Measurements from ENCODE around the gene SLC6A7. TPM values are rescaled to one million over a fixed set of nuclear protein-coding genes. Genes with fewer than 3 reads are reported as not detected.
"Not testable (repeated sequence)": the region's sequence is repeated elsewhere in the genome, so short reads cannot be mapped to it uniquely, and the experiment has no call there.

Gene SLC6A7
- polyA plus RNA-seq, 1 of the 3 experiments (the other 2 are of a cell fraction): not detected

GRCh38 chr5:150247726-150248125 lies 57.9 kb downstream of the SLC6A7 start:
- POLR2A ChIA-PET: no interaction called here
- no peaks in the 10 kb centered on the region for H3K9me3 ChIP-seq
- no peaks in the 10 kb centered on the region for H3K9me2 ChIP-seq
- WGBS (ENCODE audit: low lambda C conversion rate): 91% methylated on average over 8 of the region's 9 CpGs
- DNase-seq: no peak
- H3K4me3 ChIP-seq (ENCODE audit: low read depth in 2 of 2, low read length in 1 of 2): no peak overlapping the region
- H3K27me3 ChIP-seq (ENCODE audit: insufficient read depth): no peaks in the 10 kb centered on the region
- H3K79me2 ChIP-seq (ENCODE audit: insufficient read depth): no peaks in the 10 kb centered on the region
- peaks cover 0 to 19% of the 10 kb centered on the region in 2 experiments; a peak in 1 of 4 replicates for H3K4me1 ChIP-seq (ENCODE audit: control insufficient read depth in 1 of 2, insufficient read depth in 2 of 2, low read depth in 1 of 2, low read length in 1 of 2)
- no peak overlapping the region for H3K27ac ChIP-seq (ENCODE audit: low read depth in 2 of 2, low read length in 1 of 2)
- H3K9ac ChIP-seq: no peak overlapping the region
- no peak overlapping the region for H2AFZ ChIP-seq (ENCODE audit: low read depth)
- no peaks in the 10 kb centered on the region for H3K36me3 ChIP-seq (replicated peaks in 1 of 2; ENCODE audit: control insufficient read depth in 1 of 2, insufficient read depth in 2 of 2, low read length in 1 of 2)
- no peak overlapping the region for H3K4me2 ChIP-seq
- H3F3A ChIP-seq (replicated peaks; ENCODE audit: insufficient read depth): no peaks in the 10 kb centered on the region
- CTCF ChIA-PET: interaction anchor here (0.7 to 1.0 kb wide), 2 partner anchors 12 to 17 kb away, joined by 3 to 4 read pairs; no protein-coding TSS in a partner anchor
- no peaks in the 10 kb centered on the region for H4K20me1 ChIP-seq (ENCODE audit: insufficient read depth)
- TF ChIP-seq EP300 (IDR thresholded peaks at IDR 0.05; ENCODE audit: borderline replicate concordance in 1 of 2, low read depth in 1 of 2, low read length in 1 of 2): no peak
- TF ChIP-seq TAF1 (IDR thresholded peaks at IDR 0.05; ENCODE audit: borderline replicate concordance, low read depth, low read length): no peak
- no peak for TF ChIP-seq FOSL2 (IDR thresholded peaks at IDR 0.05; ENCODE audit: borderline replicate concordance, low read depth)
- no peak for TF ChIP-seq MEF2A (IDR thresholded peaks at IDR 0.05; ENCODE audit: borderline replicate concordance, low read depth)
- TF ChIP-seq MXI1 (IDR thresholded peaks at IDR 0.05; ENCODE audit: low read depth, low read length): no peak
- no peak for TF ChIP-seq RAD21 (IDR thresholded peaks at IDR 0.05; ENCODE audit: low read length)
- no peak for TF ChIP-seq JUND (IDR thresholded peaks at IDR 0.05)
- no peak for TF ChIP-seq ZBTB33 (IDR thresholded peaks at IDR 0.05; ENCODE audit: borderline replicate concordance, low read depth)
- no peak for TF ChIP-seq MAX (IDR thresholded peaks at IDR 0.05; ENCODE audit: low read depth)
- no peak for TF ChIP-seq FOXM1 (IDR thresholded peaks at IDR 0.05; ENCODE audit: low read depth)

GRCh38 chr5:150248493-150248892 lies 58.6 kb downstream of the SLC6A7 start:
- H3K4me3 ChIP-seq (ENCODE audit: low read depth in 2 of 2, low read length in 1 of 2); H2AFZ ChIP-seq (ENCODE audit: low read depth); H3K79me2 ChIP-seq (ENCODE audit: insufficient read depth); H3K9ac ChIP-seq; H3K9me2 ChIP-seq; H3K36me3 ChIP-seq (replicated peaks in 1 of 2; ENCODE audit: control insufficient read depth in 1 of 2, insufficient read depth in 2 of 2, low read length in 1 of 2); H3K4me2 ChIP-seq; DNase-seq; H3K27me3 ChIP-seq (ENCODE audit: insufficient read depth); H3K27ac ChIP-seq (ENCODE audit: low read depth in 2 of 2, low read length in 1 of 2); H3K9me3 ChIP-seq; H4K20me1 ChIP-seq (ENCODE audit: insufficient read depth); POLR2A ChIA-PET; H3F3A ChIP-seq (replicated peaks; ENCODE audit: insufficient read depth): not testable (repeated sequence)
- H3K4me1 ChIP-seq (ENCODE audit: control insufficient read depth in 1 of 2, insufficient read depth in 2 of 2, low read depth in 1 of 2, low read length in 1 of 2): peaks cover 0 to 19% of the 10 kb centered on the region in 2 experiments; a peak in 1 of 4 replicates
- CTCF ChIA-PET: interaction anchor here (0.7 to 1.0 kb wide), 2 partner anchors 18 to 22 kb away, joined by 3 read pairs; no protein-coding TSS in a partner anchor
- WGBS (ENCODE audit: low lambda C conversion rate): 81% methylated on average over 6 of the region's 6 CpGs

GRCh38 chr5:150248946-150249345 lies 59.1 kb downstream of the SLC6A7 start:
- H3K27ac ChIP-seq (ENCODE audit: low read depth in 2 of 2, low read length in 1 of 2): no peak overlapping the region
- H3K4me3 ChIP-seq (ENCODE audit: low read depth in 2 of 2, low read length in 1 of 2): no peak overlapping the region
- H3K9me3 ChIP-seq: no peaks in the 10 kb centered on the region
- TF ChIP-seq FOSL2 (IDR thresholded peaks at IDR 0.05; ENCODE audit: borderline replicate concordance, low read depth) (no peak), RAD21 (IDR thresholded peaks at IDR 0.05; ENCODE audit: low read length) (no peak), EP300 (IDR thresholded peaks at IDR 0.05; ENCODE audit: borderline replicate concordance in 1 of 2, low read depth in 1 of 2, low read length in 1 of 2) (no peak), SMC3 (IDR thresholded peaks at IDR 0.05; ENCODE audit: low read depth, low read length) (no peak), FOXJ3 (CRISPR knock-in tag; IDR thresholded peaks at IDR 0.05) (no peak), TEAD4 (IDR thresholded peaks at IDR 0.05; ENCODE audit: borderline replicate concordance, insufficient read depth) (no peak), ELF1 (IDR thresholded peaks at IDR 0.05) (no peak), RFX5 (IDR thresholded peaks at IDR 0.05; ENCODE audit: low read length) (no peak), MXI1 (IDR thresholded peaks at IDR 0.05; ENCODE audit: low read depth, low read length) (no peak), MEF2A (IDR thresholded peaks at IDR 0.05; ENCODE audit: borderline replicate concordance, low read depth) (no peak)
- 72% methylated on average over 2 of the region's 3 CpGs for WGBS (ENCODE audit: low lambda C conversion rate)
- no peak overlapping the region for H3K9ac ChIP-seq
- no peaks in the 10 kb centered on the region for H3K27me3 ChIP-seq (ENCODE audit: insufficient read depth)
- CTCF ChIA-PET: interaction anchor here (1.0 kb wide), 1 partner anchor 21 kb away, joined by 3 read pairs; no protein-coding TSS in a partner anchor
- H3K79me2 ChIP-seq (ENCODE audit: insufficient read depth): no peaks in the 10 kb centered on the region
- H3K4me1 ChIP-seq (ENCODE audit: control insufficient read depth in 1 of 2, insufficient read depth in 2 of 2, low read depth in 1 of 2, low read length in 1 of 2): peaks cover 0 to 19% of the 10 kb centered on the region in 2 experiments; a peak in 1 of 4 replicates
- no peak overlapping the region for H3K4me2 ChIP-seq
- no peaks in the 10 kb centered on the region for H3K36me3 ChIP-seq (replicated peaks in 1 of 2; ENCODE audit: control insufficient read depth in 1 of 2, insufficient read depth in 2 of 2, low read length in 1 of 2)
- H3F3A ChIP-seq (replicated peaks; ENCODE audit: insufficient read depth): no peaks in the 10 kb centered on the region
- H4K20me1 ChIP-seq (ENCODE audit: insufficient read depth): no peaks in the 10 kb centered on the region
- no peaks in the 10 kb centered on the region for H3K9me2 ChIP-seq
- no peak overlapping the region for H2AFZ ChIP-seq (ENCODE audit: low read depth)
- DNase-seq: no peak
- POLR2A ChIA-PET: no interaction called here
